SU-DHL-6 (cell line): ENCODE measurements around the gene NDUFB6.
A peak's percentile ranks its signal among the peaks of the same experiment; 100 is the strongest.

Source experiments
- H2AFZ ChIP-seq: fragments of 200-600 bp; sonication (generic); 2 replicates; pipeline ENCODE4 v1.6.1; 2014; ENCODE audit warnings: low read depth, mild to moderate bottlenecking, moderate library complexity, mixed read lengths, antibody characterized with exemption, low read length; ENCODE audit not compliant: severe bottlenecking
- H3F3A ChIP-seq: fragments of 200-600 bp; shearing (Covaris generic); 2 replicates; pipeline ENCODE4 v1.6.0; 2016; ENCODE audit warnings: antibody characterized with exemption, mild to moderate bottlenecking; ENCODE audit not compliant: insufficient read depth
- H3K27ac ChIP-seq: fragments of 200-600 bp; sonication (generic); 2 replicates; pipeline ENCODE4 v1.5.1; 2016; ENCODE audit warnings: low read depth, mild to moderate bottlenecking, low read length, moderate library complexity, mixed read lengths
- H3K27me3 ChIP-seq: fragments of 200-600 bp; sonication (generic), shearing (Covaris generic); 2 replicates; pipeline ENCODE4 v1.6.0; 2014; ENCODE audit warnings: mild to moderate bottlenecking, low read length
- H3K36me3 ChIP-seq: fragments of 200-600 bp; sonication (generic); 2 replicates; pipeline ENCODE4 v1.6.1; 2014; ENCODE audit warnings: mild to moderate bottlenecking, low read length, mixed read lengths
- H3K4me2 ChIP-seq: fragments of 300-600, 200-600 bp; shearing (Covaris generic), sonication (generic); 2 replicates; pipeline ENCODE4 v1.6.0; 2014; ENCODE audit warnings: low read length, low read depth, mild to moderate bottlenecking; ENCODE audit not compliant: poor library complexity, severe bottlenecking
- H3K4me3 ChIP-seq: fragments of 200-600 bp; sonication (generic); 2 replicates; pipeline ENCODE4 v1.5.1; 2014; ENCODE audit warnings: antibody characterized with exemption, low read length, mild to moderate bottlenecking, mixed read lengths; ENCODE audit not compliant: insufficient read depth, poor library complexity, severe bottlenecking
- H3K79me2 ChIP-seq: fragments of 200-600 bp; sonication (generic); 2 replicates; pipeline ENCODE4 v1.6.1; 2014; ENCODE audit warnings: mild to moderate bottlenecking, low read length, moderate library complexity; ENCODE audit not compliant: insufficient read depth
- H3K9ac ChIP-seq: fragments of 200-600 bp; sonication (generic); 2 replicates; pipeline ENCODE4 v1.7.0; 2014; ENCODE audit warnings: mild to moderate bottlenecking, low read length
- H3K9me2 ChIP-seq: fragments of 200-600 bp; sonication (generic); replicated peaks from 2 replicates; pipeline ENCODE4 v1.6.1; 2014; ENCODE audit warnings: low read length; ENCODE audit not compliant: insufficient read depth
- H3K9me3 ChIP-seq: fragments of 200-600 bp; sonication (generic); 2 replicates; pipeline ENCODE4 v1.6.1; 2014; ENCODE audit warnings: low read length, mixed read lengths; ENCODE audit not compliant: insufficient read depth
- H4K20me1 ChIP-seq: fragments of 200-600 bp; sonication (generic); 2 replicates; pipeline ENCODE4 v1.6.1; 2014; ENCODE audit warnings: low read depth, mild to moderate bottlenecking, antibody characterized with exemption, low read length, moderate library complexity, mixed read lengths
- CTCF ChIP-seq: fragments of 200-600 bp; sonication (generic); IDR thresholded peaks from one replicate; pipeline ENCODE4 v1.5.1; 2017; ENCODE audit warnings: antibody characterized with exemption, mild to moderate bottlenecking, low read length, moderate library complexity; ENCODE audit not compliant: insufficient read depth, poor library complexity, severe bottlenecking
- EZH2phosphoT487 ChIP-seq: fragments of 200-600 bp; sonication (generic), shearing (Covaris generic); conservative IDR thresholded peaks from 2 replicates; pipeline ENCODE4 v1.6.1; 2018; ENCODE audit warnings: mild to moderate bottlenecking, antibody characterized with exemption, low read length, moderate library complexity, mixed read lengths

The NDUFB6 gene

GRCh38 chr9:32573821-32574220 lies 862 bp upstream of the NDUFB6 start:
- Histone ChIP-seq H3K9ac (no peak overlapping the region), H3K9me3 (no peaks in the 10 kb centered on the region), H4K20me1 (peaks cover 3% of the 10 kb centered on the region; the same call in 1 of the 2 replicates), H3K36me3 (no peaks in the 10 kb centered on the region), H3F3A (peaks cover 13% of the 10 kb centered on the region; the same call in 1 of the 2 replicates), H3K4me2 (peak overlapping the region; percentile 85), H3K9me2 (no peaks in the 10 kb centered on the region), H3K27ac (no peak overlapping the region), H3K27me3 (no peaks in the 10 kb centered on the region), H3K79me2 (peaks cover 36% of the 10 kb centered on the region), H2AFZ (peak overlapping the region; percentile 46), H3K4me3 (no peak overlapping the region)
- TF ChIP-seq CTCF = no peak
- TF ChIP-seq EZH2phosphoT487 = no peak

- Histone ChIP-seq H3K4me3 (peak overlapping the region; percentile 83), H4K20me1 (peaks cover 3% of the 10 kb centered on the region; the same call in 1 of the 2 replicates)
- TF ChIP-seq CTCF (peak; percentile 98), EZH2phosphoT487 (no peak)
Observed at GRCh38 chr9:32571969-32572899, 725 bp downstream of the NDUFB6 start.

GRCh38 chr9:32570262-32570661 lies 2.7 kb downstream of the NDUFB6 start:
- Histone ChIP-seq H3K27ac (no peak overlapping the region), H3K36me3 (no peaks in the 10 kb centered on the region), H3K9me3 (no peaks in the 10 kb centered on the region), H3K9me2 (no peaks in the 10 kb centered on the region), H4K20me1 (peaks cover 3% of the 10 kb centered on the region; the same call in 1 of the 2 replicates), H3K9ac (no peak overlapping the region), H3K4me2 (peak overlapping the region; percentile 85), H3K79me2 (peaks cover 42% of the 10 kb centered on the region), H3K27me3 (no peaks in the 10 kb centered on the region), H2AFZ (no peak overlapping the region), H3K4me3 (no peak overlapping the region), H3F3A (peaks cover 13% of the 10 kb centered on the region; the same call in 1 of the 2 replicates)
- no peak for TF ChIP-seq EZH2phosphoT487
- no peak for TF ChIP-seq CTCF

More at GRCh38 chr9:32571969-32572899, 725 bp downstream of the NDUFB6 start:
- Histone ChIP-seq H3K4me2 (peak overlapping the region; percentile 85), H3K27ac (peak overlapping the region; percentile 45), H3K9me2 (no peaks in the 10 kb centered on the region), H3K79me2 (peaks cover 36% of the 10 kb centered on the region), H2AFZ (peak overlapping the region; percentile 72), H3K36me3 (no peaks in the 10 kb centered on the region), H3K9me3 (no peaks in the 10 kb centered on the region), H3K9ac (peak overlapping the region; percentile 71), H3F3A (peaks cover 13% of the 10 kb centered on the region; the same call in 1 of the 2 replicates), H3K27me3 (no peaks in the 10 kb centered on the region)
